ENCODE results near the gene FAM3A.

DNA sequence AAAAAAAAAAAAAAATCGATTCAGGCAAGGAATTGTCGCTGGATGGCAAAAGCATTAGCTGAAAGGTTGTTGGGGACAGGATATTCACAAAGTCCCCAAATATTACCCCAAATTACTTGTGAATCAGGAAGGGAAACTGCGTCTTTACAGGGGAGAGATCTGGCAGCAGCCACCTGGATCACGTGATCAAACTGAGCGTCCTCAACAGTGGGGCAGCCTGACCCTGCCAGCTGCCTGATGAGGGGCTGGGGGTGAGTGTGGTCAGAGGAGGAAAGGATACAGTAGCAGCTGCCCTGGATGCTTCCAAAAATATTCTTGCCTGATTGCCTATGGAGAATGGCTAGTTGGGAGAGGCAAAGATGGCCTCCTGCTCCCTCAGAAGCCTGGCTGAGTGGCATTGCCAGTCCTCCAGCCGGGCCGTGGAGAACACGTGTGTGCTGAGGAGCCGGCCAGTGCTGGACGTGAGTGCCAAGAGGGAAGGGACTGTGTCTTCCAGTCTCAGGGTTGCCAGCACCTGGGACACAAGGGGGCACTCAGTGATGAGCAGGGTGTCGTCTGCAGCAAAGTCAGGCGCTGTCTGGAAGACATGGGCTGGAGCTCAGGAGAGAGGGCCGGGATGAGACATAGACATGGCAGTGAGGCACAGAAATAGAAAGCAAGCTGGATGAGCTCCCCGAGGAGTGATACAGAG is 34.0 kb downstream of the FAM3A start:
- TF ChIP-seq, protein P1, sequence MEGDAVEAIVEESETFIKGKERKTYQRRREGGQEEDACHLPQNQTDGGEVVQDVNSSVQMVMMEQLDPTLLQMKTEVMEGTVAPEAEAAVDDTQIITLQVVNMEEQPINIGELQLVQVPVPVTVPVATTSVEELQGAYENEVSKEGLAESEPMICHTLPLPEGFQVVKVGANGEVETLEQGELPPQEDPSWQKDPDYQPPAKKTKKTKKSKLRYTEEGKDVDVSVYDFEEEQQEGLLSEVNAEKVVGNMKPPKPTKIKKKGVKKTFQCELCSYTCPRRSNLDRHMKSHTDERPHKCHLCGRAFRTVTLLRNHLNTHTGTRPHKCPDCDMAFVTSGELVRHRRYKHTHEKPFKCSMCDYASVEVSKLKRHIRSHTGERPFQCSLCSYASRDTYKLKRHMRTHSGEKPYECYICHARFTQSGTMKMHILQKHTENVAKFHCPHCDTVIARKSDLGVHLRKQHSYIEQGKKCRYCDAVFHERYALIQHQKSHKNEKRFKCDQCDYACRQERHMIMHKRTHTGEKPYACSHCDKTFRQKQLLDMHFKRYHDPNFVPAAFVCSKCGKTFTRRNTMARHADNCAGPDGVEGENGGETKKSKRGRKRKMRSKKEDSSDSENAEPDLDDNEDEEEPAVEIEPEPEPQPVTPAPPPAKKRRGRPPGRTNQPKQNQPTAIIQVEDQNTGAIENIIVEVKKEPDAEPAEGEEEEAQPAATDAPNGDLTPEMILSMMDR (IDR thresholded peaks at IDR 0.05; ENCODE audit: low read depth, low read length, poor library complexity, severe bottlenecking): no peak
- TF ChIP-seq EZH2phosphoT487 (IDR thresholded peaks at IDR 0.05; ENCODE audit: borderline replicate concordance, low read length): no peak

All from DOHH2 (cell line).